ENCODE measurements around the gene RPRD1A. TPM values are rescaled to one million over a fixed set of nuclear protein-coding genes. Genes with fewer than 3 reads are reported as not detected.

Gene RPRD1A
- total RNA-seq, 1 donor from 2014 or later: 64.8 TPM

DNA sequence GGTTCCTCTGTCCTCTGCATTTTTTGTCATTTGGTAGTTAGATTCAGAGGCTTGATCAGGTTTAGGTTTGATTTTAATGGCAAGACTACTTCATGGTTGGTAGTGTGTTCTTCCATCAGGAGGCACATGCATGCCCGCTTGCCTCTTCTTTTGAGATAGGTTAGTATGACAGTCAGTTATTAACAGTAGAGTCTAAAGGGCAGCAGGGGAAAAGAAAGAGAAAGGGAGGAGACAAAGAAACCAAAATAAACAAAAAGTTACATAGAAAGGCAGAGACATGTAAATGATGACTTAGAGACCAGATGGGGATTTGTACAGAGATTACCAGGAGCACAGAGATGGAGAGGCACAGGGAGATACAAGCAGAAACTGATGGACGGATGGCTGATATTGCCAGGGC, 105.0 kb downstream of the RPRD1A start:
- H3K27me3 ChIP-seq (ENCODE audit: control insufficient read depth, insufficient read depth, low read length): no peaks in the 10 kb centered on the region
- DNase-seq (ENCODE audit: low read depth): no peak
- TF ChIP-seq, protein P1, sequence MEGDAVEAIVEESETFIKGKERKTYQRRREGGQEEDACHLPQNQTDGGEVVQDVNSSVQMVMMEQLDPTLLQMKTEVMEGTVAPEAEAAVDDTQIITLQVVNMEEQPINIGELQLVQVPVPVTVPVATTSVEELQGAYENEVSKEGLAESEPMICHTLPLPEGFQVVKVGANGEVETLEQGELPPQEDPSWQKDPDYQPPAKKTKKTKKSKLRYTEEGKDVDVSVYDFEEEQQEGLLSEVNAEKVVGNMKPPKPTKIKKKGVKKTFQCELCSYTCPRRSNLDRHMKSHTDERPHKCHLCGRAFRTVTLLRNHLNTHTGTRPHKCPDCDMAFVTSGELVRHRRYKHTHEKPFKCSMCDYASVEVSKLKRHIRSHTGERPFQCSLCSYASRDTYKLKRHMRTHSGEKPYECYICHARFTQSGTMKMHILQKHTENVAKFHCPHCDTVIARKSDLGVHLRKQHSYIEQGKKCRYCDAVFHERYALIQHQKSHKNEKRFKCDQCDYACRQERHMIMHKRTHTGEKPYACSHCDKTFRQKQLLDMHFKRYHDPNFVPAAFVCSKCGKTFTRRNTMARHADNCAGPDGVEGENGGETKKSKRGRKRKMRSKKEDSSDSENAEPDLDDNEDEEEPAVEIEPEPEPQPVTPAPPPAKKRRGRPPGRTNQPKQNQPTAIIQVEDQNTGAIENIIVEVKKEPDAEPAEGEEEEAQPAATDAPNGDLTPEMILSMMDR (IDR thresholded peaks at IDR 0.05; ENCODE audit: insufficient read depth, low read length, poor library complexity, severe bottlenecking): no peak
- H3K4me3 ChIP-seq (ENCODE audit: low read depth, low read length): no peak overlapping the region
- H3K36me3 ChIP-seq (ENCODE audit: control insufficient read depth, insufficient read depth, low read length): no peaks in the 10 kb centered on the region

DNA sequence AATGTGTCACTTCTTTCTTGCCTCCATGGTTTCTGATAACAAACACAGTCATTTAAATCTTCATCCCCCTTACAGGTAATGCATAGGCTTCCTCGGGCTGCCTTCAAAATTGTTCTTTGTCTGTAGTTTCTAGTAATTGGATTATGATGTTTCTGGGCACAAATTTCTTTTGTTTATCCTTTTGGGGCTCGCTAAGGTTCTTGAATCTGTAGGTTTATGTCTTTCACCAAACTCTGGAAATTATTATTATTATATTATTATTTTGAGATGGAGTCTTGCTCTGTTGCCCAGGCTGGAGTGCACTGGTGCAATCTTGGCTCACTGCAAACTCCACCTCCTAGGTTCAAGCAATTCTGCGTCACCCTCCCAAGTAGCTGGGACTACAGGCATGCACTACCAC, 111.1 kb downstream of the RPRD1A start:
- TF ChIP-seq, protein P1 (IDR thresholded peaks at IDR 0.05; ENCODE audit: insufficient read depth, low read length, poor library complexity, severe bottlenecking): no peak
- Histone ChIP-seq H3K27me3 (ENCODE audit: control insufficient read depth, insufficient read depth, low read length) (no peaks in the 10 kb centered on the region), H3K4me3 (ENCODE audit: low read depth, low read length) (no peak overlapping the region), H3K36me3 (ENCODE audit: control insufficient read depth, insufficient read depth, low read length) (no peaks in the 10 kb centered on the region)
- no peak for DNase-seq (ENCODE audit: low read depth)

DNA sequence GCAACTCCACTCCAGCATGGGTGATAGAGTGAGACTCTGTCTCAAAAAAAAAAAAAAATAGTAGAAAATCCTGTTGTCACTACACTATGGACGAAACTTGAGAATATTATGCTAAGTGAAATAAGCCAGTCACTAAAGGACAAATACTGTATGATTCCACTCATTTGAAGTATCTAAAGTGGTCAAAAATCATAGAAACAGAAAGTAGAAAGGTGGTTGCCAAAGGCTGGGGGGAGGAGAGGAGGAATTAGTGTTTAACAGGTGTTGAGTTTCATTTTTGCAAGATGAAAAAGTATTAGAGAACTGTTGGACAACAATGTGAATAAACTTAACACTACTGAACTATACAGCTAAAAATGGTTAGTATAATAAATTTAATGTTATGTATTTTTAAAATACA, 113.7 kb downstream of the RPRD1A start:
- H3K36me3 ChIP-seq (ENCODE audit: control insufficient read depth, insufficient read depth, low read length): no peaks in the 10 kb centered on the region
- no peak overlapping the region for H3K4me3 ChIP-seq (ENCODE audit: low read depth, low read length)
- peaks cover 5% of the 10 kb centered on the region for H3K27me3 ChIP-seq (ENCODE audit: control insufficient read depth, insufficient read depth, low read length)
- TF ChIP-seq, protein P1 (IDR thresholded peaks at IDR 0.05; ENCODE audit: insufficient read depth, low read length, poor library complexity, severe bottlenecking): no peak
- DNase-seq (ENCODE audit: low read depth): no peak

DNA sequence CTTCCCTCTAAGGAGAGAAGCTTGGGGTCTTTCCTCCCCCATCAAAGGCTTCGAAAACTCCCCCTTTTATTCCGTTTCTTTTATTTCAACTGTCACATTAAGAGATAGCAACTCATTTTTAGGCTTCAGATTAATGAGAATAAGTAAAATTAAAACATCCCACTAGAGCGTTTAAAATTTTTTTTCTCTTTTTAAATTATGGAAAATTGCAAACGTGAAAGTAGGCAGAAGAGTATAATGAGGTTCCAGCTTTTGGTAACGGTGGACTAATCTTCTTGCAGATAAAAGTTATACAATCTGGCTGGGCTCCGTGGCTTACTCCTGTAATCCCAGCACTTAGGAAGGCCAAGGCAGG, 116.8 kb downstream of the RPRD1A start:
- Histone ChIP-seq H3K27me3 (ENCODE audit: control insufficient read depth, insufficient read depth, low read length) (peaks cover 5% of the 10 kb centered on the region), H3K4me3 (ENCODE audit: low read depth, low read length) (no peak overlapping the region), H3K36me3 (ENCODE audit: control insufficient read depth, insufficient read depth, low read length) (no peaks in the 10 kb centered on the region)
- TF ChIP-seq, protein P1 (IDR thresholded peaks at IDR 0.05; ENCODE audit: insufficient read depth, low read length, poor library complexity, severe bottlenecking): no peak
- no peak for DNase-seq (ENCODE audit: low read depth)

DNA sequence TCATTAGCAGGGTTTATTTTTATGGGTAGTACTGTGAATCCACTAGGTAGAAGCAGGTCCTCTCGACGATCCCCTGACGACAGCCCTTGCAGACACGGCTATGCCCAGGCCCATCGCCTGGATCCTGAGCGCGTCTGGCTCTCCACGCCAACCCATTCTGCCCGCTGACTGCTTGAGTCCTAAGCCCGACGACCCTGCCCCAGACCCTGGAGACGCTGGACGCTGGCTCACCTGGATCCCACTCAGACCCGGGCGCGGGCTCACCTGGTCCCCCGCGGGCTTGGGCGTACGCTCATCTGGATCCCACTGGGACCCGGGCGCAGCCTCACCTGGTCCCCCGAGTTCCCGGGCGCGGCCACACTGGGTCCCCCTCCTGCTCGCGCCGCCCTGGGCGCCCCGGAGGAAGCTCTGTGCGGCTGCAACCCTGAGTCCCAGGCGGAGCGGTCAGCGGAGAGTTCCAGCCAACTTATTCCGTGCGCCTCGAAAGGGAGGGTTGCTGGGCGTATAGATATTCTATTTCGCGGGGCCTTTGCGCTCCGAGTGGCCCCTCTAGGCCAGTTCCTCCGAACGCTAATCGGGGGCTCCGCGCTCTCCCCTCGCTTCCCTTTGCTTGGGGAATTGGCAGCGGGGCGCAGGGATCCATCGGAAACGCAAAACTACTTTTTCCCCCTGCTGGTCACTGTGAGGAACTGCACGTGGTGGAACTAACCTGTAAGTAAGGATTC, 117.3 kb downstream of the RPRD1A start:
- no peaks in the 10 kb centered on the region for H3K36me3 ChIP-seq (ENCODE audit: control insufficient read depth, insufficient read depth, low read length)
- H3K4me3 ChIP-seq (ENCODE audit: low read depth, low read length): peak overlapping the region; percentile 40
- H3K27me3 ChIP-seq (ENCODE audit: control insufficient read depth, insufficient read depth, low read length): peaks cover 5% of the 10 kb centered on the region
- DNase-seq (ENCODE audit: low read depth): peak; percentile 14
- TF ChIP-seq, protein P1 (IDR thresholded peaks at IDR 0.05; ENCODE audit: insufficient read depth, low read length, poor library complexity, severe bottlenecking): peak; percentile 86

DNA sequence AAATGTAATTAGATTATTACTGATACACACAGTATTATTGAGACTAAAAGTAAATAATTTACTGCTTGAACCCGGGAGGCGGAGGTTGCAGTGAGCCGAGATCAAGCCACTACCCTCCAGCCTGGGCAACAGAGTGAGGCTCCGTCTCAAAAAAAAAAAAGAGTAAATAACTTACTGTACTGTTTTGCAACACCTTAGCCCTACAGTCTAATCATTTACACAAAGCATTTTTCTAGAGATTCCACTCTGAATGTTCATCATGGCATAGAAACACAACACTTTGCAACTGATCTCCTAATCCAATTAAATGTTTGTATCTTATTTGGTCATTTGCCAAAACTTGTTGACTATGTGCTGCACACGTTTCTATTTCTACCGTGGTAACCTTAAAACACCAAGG, 118.3 kb downstream of the RPRD1A start:
- no peaks in the 10 kb centered on the region for H3K36me3 ChIP-seq (ENCODE audit: control insufficient read depth, insufficient read depth, low read length)
- TF ChIP-seq, protein P1 (IDR thresholded peaks at IDR 0.05; ENCODE audit: insufficient read depth, low read length, poor library complexity, severe bottlenecking): no peak
- peaks cover 5% of the 10 kb centered on the region for H3K27me3 ChIP-seq (ENCODE audit: control insufficient read depth, insufficient read depth, low read length)
- no peak for DNase-seq (ENCODE audit: low read depth)
- no peak overlapping the region for H3K4me3 ChIP-seq (ENCODE audit: low read depth, low read length)
